Measurements from ENCODE around the gene SHLD2. TPM values are rescaled to one million over a fixed set of nuclear protein-coding genes. Genes with fewer than 3 reads are reported as not detected.

SHLD2 gene
- total and polyA plus RNA-seq, 10 of the 15 experiments (the other 5 are each of a cell fraction or from before 2014, with no cell fraction given), result 24.5 to 45.3 (median 30.1) TPM

GRCh38 chr10:87066865-87067264 lies 28.1 kb upstream of the SHLD2 start:
- intact Hi-C loops (cut with micrococcal nuclease; ENCODE audit: unreplicated experiment), result no loop called here
- H4K20me1 ChIP-seq (ENCODE audit: control insufficient read depth, insufficient read depth), result no peaks in the 10 kb centered on the region
- no peaks in the 10 kb centered on the region for H3K27me3 ChIP-seq (replicated peaks in 1 of 2; ENCODE audit: control insufficient read depth in 2 of 2, insufficient read depth in 2 of 2, low read length in 1 of 2)
- CTCF ChIA-PET, result no interaction called here
- no peaks in the 10 kb centered on the region for H3K4me1 ChIP-seq (ENCODE audit: control insufficient read depth, insufficient read depth, low read length)
- ATAC-seq (no peak), FAIRE-seq (no peak), DNase-seq (ENCODE audit: low read depth, low spot score) (no peak)
- TF ChIP-seq ZNF687 (IDR thresholded peaks at IDR 0.05) (no peak), KAT2A (conservative IDR thresholded peaks at IDR 0.05; ENCODE audit: control insufficient read depth, low read depth, low read length) (no peak), ZSCAN29 (IDR thresholded peaks at IDR 0.05) (no peak), SREBF2 (IDR thresholded peaks at IDR 0.05; ENCODE audit: low read length) (no peak), E4F1 (IDR thresholded peaks at IDR 0.05; ENCODE audit: borderline replicate concordance, partially characterized antibody) (no peak), BRCA1 (IDR thresholded peaks at IDR 0.05; ENCODE audit: low read depth, low read length) (no peak), CBX3 (IDR thresholded peaks at IDR 0.05; ENCODE audit: borderline replicate concordance, low read depth) (no peak)
- peaks cover 6 to 29% of the 10 kb centered on the region in 2 experiments for H3K36me3 ChIP-seq (ENCODE audit: control insufficient read depth in 2 of 2, insufficient read depth in 2 of 2, low read length in 1 of 2)
- in situ Hi-C loops (cut with MboI), result no loop called here
- no peaks in the 10 kb centered on the region for H3K79me2 ChIP-seq (ENCODE audit: control insufficient read depth, insufficient read depth, low read length)
- SMC1A ChIA-PET (ENCODE audit: uncharacterized antibody, unreplicated experiment), result no interaction called here
- no peak overlapping the region for H3K9ac ChIP-seq (ENCODE audit: control insufficient read depth, insufficient read depth, low read length)
- no peak overlapping the region for H2AFZ ChIP-seq (ENCODE audit: control insufficient read depth, low read depth, low read length)
- no TSS peak for BruUV-seq (replicated peaks)
- 100% methylated on average over 1 of the region's 1 CpG for WGBS (ENCODE audit: insufficient coverage, insufficient replicate concordance, low lambda C conversion rate, missing lambda C conversion rate)
- H3K4me3 ChIP-seq, result no peak overlapping the region
- POLR2A ChIA-PET, result no interaction called here
- no peak overlapping the region for H3K4me2 ChIP-seq (ENCODE audit: control insufficient read depth, insufficient read depth)
- RAD21 ChIA-PET (ENCODE audit: unreplicated experiment), result no interaction called here
- H3K9me3 ChIP-seq (replicated peaks; ENCODE audit: control insufficient read depth, insufficient read depth, low read length), result no peaks in the 10 kb centered on the region
- H3K27ac ChIP-seq (ENCODE audit: control insufficient read depth, insufficient read depth), result no peak overlapping the region

All from GM12878 (cell line).